OCI-LY7 (cell line): ENCODE data around the gene NUP188. TPM values are rescaled to one million over a fixed set of nuclear protein-coding genes. Genes with fewer than 3 reads are reported as not detected.

Source experiments
- BruUV-seq: library from RNA; stranded (reverse); fragments of 400-500 nt; replicated peaks from 2 replicates; lab custom pipeline; 2021; lab: Mats Ljungman, UMichigan
- CTCF ChIA-PET: fragments of 300-600 bp; sonication (Branson Sonifier 250); formaldehyde crosslinking; loops from one replicate; lab custom pipeline; 2022; ENCODE audit warnings: antibody characterized with exemption; ENCODE audit not compliant: unreplicated experiment; lab: Charles Lee
- POLR2A ChIA-PET: fragments of 300-600 bp; sonication (Branson Sonifier 250); formaldehyde crosslinking; loops from one replicate; lab custom pipeline; 2022; ENCODE audit warnings: antibody characterized with exemption; lab: Charles Lee
- DNase-seq: peaks from one replicate; pipeline ENCODE4 v3.0.0-alpha.2; 2015; ENCODE audit warnings: low spot score
- H2AFZ ChIP-seq: fragments of 200-600 bp; sonication (generic), shearing (Covaris generic); 2 replicates; pipeline ENCODE4 v1.6.1; 2014; ENCODE audit warnings: mild to moderate bottlenecking, antibody characterized with exemption, low read length, moderate library complexity
- H3K27ac ChIP-seq: fragments of 200-600 bp; sonication (generic); 2 replicates; pipeline ENCODE4 v1.5.1; 2014; ENCODE audit warnings: mixed run types, low read depth, mild to moderate bottlenecking, moderate library complexity, low read length, inconsistent platforms; ENCODE audit not compliant: poor library complexity, severe bottlenecking
- H3K36me3 ChIP-seq: fragments of 200-600 bp; sonication (generic); 2 replicates; pipeline ENCODE4 v1.6.1; 2014; ENCODE audit warnings: mild to moderate bottlenecking, antibody characterized with exemption, low read length, moderate library complexity, mixed read lengths; ENCODE audit not compliant: insufficient read depth
- H3K4me1 ChIP-seq: fragments of 200-600 bp; sonication (generic); 2 replicates; pipeline ENCODE4 v1.5.1; 2014; ENCODE audit warnings: mild to moderate bottlenecking, low read length; ENCODE audit not compliant: insufficient read depth, poor library complexity, severe bottlenecking
- H3K4me2 ChIP-seq: fragments of 200-600 bp; sonication (generic); 2 replicates; pipeline ENCODE4 v1.6.1; 2014; ENCODE audit warnings: mild to moderate bottlenecking, low read length
- H3K4me3 ChIP-seq: fragments of 200-600 bp; sonication (generic); 2 replicates; pipeline ENCODE4 v1.5.1; 2014; ENCODE audit warnings: mild to moderate bottlenecking, low read depth, low read length; ENCODE audit not compliant: poor library complexity, severe bottlenecking
- H3K79me2 ChIP-seq: fragments of 200-600 bp; sonication (generic); 2 replicates; pipeline ENCODE4 v1.6.1; 2016; ENCODE audit warnings: low read depth, mild to moderate bottlenecking, low read length, moderate library complexity, mixed read lengths; ENCODE audit not compliant: insufficient read depth
- H3K9me2 ChIP-seq: fragments of 200-600 bp; sonication (generic); 2 replicates; pipeline ENCODE4 v1.6.1; 2016; ENCODE audit warnings: mild to moderate bottlenecking, low read length, mixed read lengths; ENCODE audit not compliant: insufficient read depth
- H3K9me3 ChIP-seq: fragments of 200-600 bp; sonication (generic); 2 replicates; pipeline ENCODE4 v1.6.1; 2014; ENCODE audit warnings: mild to moderate bottlenecking, mixed run types, low read length, mixed read lengths
- H4K20me1 ChIP-seq: fragments of 200-600 bp; sonication (generic); 2 replicates; pipeline ENCODE4 v1.6.1; 2014; ENCODE audit warnings: mild to moderate bottlenecking, antibody characterized with exemption, low read length, moderate library complexity, mixed read lengths; ENCODE audit not compliant: insufficient read depth
- CTCF ChIP-seq: fragments of 200-600 bp; sonication (generic); conservative IDR thresholded peaks from 2 replicates; pipeline ENCODE4 v1.5.1; 2014; ENCODE audit warnings: mild to moderate bottlenecking, antibody characterized with exemption, low read length, moderate library complexity, mixed read lengths
- EZH2phosphoT487 ChIP-seq: fragments of 200-600 bp; sonication (generic); IDR thresholded peaks from 2 replicates; pipeline ENCODE4 v1.6.1; 2018; ENCODE audit warnings: low read depth, borderline replicate concordance, mild to moderate bottlenecking, mixed run types, antibody characterized with exemption, low read length, moderate library complexity, mixed read lengths
- intact Hi-C: fragments of 100-400 bp; cut with micrococcal nuclease; formaldehyde crosslinking; loops from one replicate; pipeline ENCODE4 v1.10.0; 2022; ENCODE audit not compliant: unreplicated experiment
- total RNA-seq, 2 experiments: library from RNA; depleted of rRNA in 1 of 2; stranded (reverse); fragments of >200 nt in 1 of 2; shearing (Covaris generic) in 1 of 2; gene quantifications; 2 replicates each; pipeline ENCODE4 v1.2.3, GENCODE V29; 2014 to 2022

NUP188 gene
- total RNA-seq, 2 experiments from 2014 or later, result 73.6 to 83.8 TPM

GRCh38 chr9:129042016-129042415 is 94.5 kb downstream of the NUP188 start:
- Histone ChIP-seq H3K4me1 (peaks cover 14% of the 10 kb centered on the region), H3K27ac (no peak overlapping the region), H3K9me3 (no peaks in the 10 kb centered on the region), H3K4me3 (no peak overlapping the region), H3K79me2 (peaks cover 15% of the 10 kb centered on the region), H4K20me1 (peaks cover 4% of the 10 kb centered on the region; the same call in 1 of the 2 replicates), H3K4me2 (no peak overlapping the region), H2AFZ (no peak overlapping the region), H3K9me2 (no peaks in the 10 kb centered on the region), H3K36me3 (peaks cover 30% of the 10 kb centered on the region)
- no TSS peak for BruUV-seq
- no peak for TF ChIP-seq CTCF
- no peak for TF ChIP-seq EZH2phosphoT487
- intact Hi-C loops, result no loop called here
- ChIA-PET CTCF (no interaction called here), POLR2A (no interaction called here)
- no peak for DNase-seq

GRCh38 chr9:129052592-129052991 is 105.1 kb downstream of the NUP188 start:
- TF ChIP-seq CTCF, result no peak
- TF ChIP-seq EZH2phosphoT487, result no peak
- no peaks in the 10 kb centered on the region for H4K20me1 ChIP-seq
- no peak overlapping the region for H3K27ac ChIP-seq
- no peaks in the 10 kb centered on the region for H3K79me2 ChIP-seq
- no peak for DNase-seq
- H3K4me2 ChIP-seq, result no peak overlapping the region
- H2AFZ ChIP-seq, result no peak overlapping the region
- ChIA-PET CTCF (no interaction called here), POLR2A (no interaction called here)
- intact Hi-C loops, result no loop called here
- H3K9me3 ChIP-seq, result no peaks in the 10 kb centered on the region
- no TSS peak for BruUV-seq
- no peaks in the 10 kb centered on the region for H3K4me1 ChIP-seq
- no peaks in the 10 kb centered on the region for H3K9me2 ChIP-seq
- no peak overlapping the region for H3K4me3 ChIP-seq
- peaks cover 49% of the 10 kb centered on the region for H3K36me3 ChIP-seq

GRCh38 chr9:129053020-129053419 is 105.5 kb downstream of the NUP188 start:
- TF ChIP-seq CTCF (no peak), EZH2phosphoT487 (no peak)
- no peaks in the 10 kb centered on the region for H4K20me1 ChIP-seq
- H3K27ac ChIP-seq, result no peak overlapping the region
- no peaks in the 10 kb centered on the region for H3K9me3 ChIP-seq
- no peaks in the 10 kb centered on the region for H3K4me1 ChIP-seq
- no peak overlapping the region for H2AFZ ChIP-seq
- intact Hi-C loops, result no loop called here
- no peak overlapping the region for H3K4me2 ChIP-seq
- ChIA-PET CTCF (no interaction called here), POLR2A (no interaction called here)
- BruUV-seq, result no TSS peak
- no peak for DNase-seq
- no peaks in the 10 kb centered on the region for H3K79me2 ChIP-seq
- H3K9me2 ChIP-seq, result no peaks in the 10 kb centered on the region
- no peak overlapping the region for H3K4me3 ChIP-seq
- H3K36me3 ChIP-seq, result peaks cover 48% of the 10 kb centered on the region
